Measurements from ENCODE around the gene TLR6.
A peak's percentile ranks its signal among the peaks of the same experiment; 100 is the strongest.

The TLR6 gene

GRCh38 chr4:38856524-38857337 is at the start of gene TLR6:
Gene TLR6, minus strand, starts transcription at chr4:38856817. Its CDS starts 27,344 bp downstream, at chr4:38829473.
- peak within 1 kb of the TSS; percentile 65 for H3K4me3 ChIP-seq (ENCODE audit: low read depth, low read length)
- peak; percentile 80 for DNase-seq (ENCODE audit: low read depth)
- TF ChIP-seq CTCF (IDR thresholded peaks at IDR 0.05; ENCODE audit: low read depth, low read length, missing control alignments) = peak; percentile 74

DNA sequence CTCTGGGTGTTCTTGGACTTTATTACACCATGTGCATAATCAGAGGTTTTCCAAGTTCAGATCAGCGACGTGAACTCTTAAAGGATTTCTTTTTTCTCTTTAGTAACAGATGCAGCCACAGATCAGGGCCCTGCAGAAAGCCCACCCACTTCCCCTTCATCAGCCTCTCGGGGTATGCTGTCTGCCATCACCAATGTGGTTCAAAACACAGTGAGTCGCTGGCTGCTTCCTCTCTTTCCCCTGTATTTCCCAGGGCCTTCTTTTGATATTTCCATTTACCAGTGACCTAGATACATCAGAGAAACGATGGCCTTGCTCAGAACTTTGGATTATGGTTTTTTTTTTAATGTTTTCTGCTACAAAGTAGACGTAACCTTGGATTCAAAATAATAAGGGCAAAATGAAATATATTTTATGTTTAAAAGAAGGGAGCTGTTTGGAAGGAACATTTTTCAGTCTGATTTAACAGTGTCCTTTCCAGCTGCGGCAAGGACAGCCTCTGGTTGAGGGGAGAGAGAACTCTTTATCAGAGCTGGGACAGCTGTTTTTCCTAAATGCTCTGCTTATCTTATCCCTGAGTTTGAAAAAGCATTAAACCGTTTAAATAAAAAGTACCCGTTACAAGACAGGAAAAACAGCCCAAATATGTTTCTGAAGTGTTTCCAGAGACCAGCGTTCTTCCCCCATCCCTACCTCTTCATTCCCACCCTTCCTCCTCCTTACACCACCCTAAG is 49.2 kb upstream of the TLR6 start:
- no peak for TF ChIP-seq CTCF (IDR thresholded peaks at IDR 0.05; ENCODE audit: low read depth, low read length, missing control alignments)
- H3K4me3 ChIP-seq (ENCODE audit: low read depth, low read length) = no peak overlapping the region
- no peak for DNase-seq (ENCODE audit: low read depth)

- no peak for TF ChIP-seq CTCF (IDR thresholded peaks at IDR 0.05; ENCODE audit: low read depth, low read length, missing control alignments)
- DNase-seq (ENCODE audit: low read depth) = no peak
- no peak overlapping the region for H3K4me3 ChIP-seq (ENCODE audit: low read depth, low read length)
Measured at GRCh38 chr4:38904682-38905081, 48.1 kb upstream of the TLR6 start.

GRCh38 chr4:38904090-38904666 is 47.6 kb upstream of the TLR6 start:
- no peak for DNase-seq (ENCODE audit: low read depth)
- H3K4me3 ChIP-seq (ENCODE audit: low read depth, low read length) = no peak overlapping the region
- TF ChIP-seq CTCF (IDR thresholded peaks at IDR 0.05; ENCODE audit: low read depth, low read length, missing control alignments) = no peak

- peak; percentile 3 for DNase-seq (ENCODE audit: low read depth)
- H3K4me3 ChIP-seq (ENCODE audit: low read depth, low read length) = no peak overlapping the region
- no peak for TF ChIP-seq CTCF (IDR thresholded peaks at IDR 0.05; ENCODE audit: low read depth, low read length, missing control alignments)
Measured at GRCh38 chr4:38902695-38903094, 46.1 kb upstream of the TLR6 start.

GRCh38 chr4:38902221-38902620 is 45.6 kb upstream of the TLR6 start:
- H3K4me3 ChIP-seq (ENCODE audit: low read depth, low read length) = no peak overlapping the region
- DNase-seq (ENCODE audit: low read depth) = no peak
- TF ChIP-seq CTCF (IDR thresholded peaks at IDR 0.05; ENCODE audit: low read depth, low read length, missing control alignments) = no peak
